GM18508 (cell line): ENCODE results near the gene SLC4A9.
A peak's percentile ranks its signal among the peaks of the same experiment; 100 is the strongest.
"Not testable (repeated sequence)": the region's sequence is repeated elsewhere in the genome, so short reads cannot be mapped to it uniquely, and the experiment has no call there.

Source experiments
- ATAC-seq: cut with Tn5 transposase; IDR thresholded peaks from one replicate; pipeline ENCODE4 v1.9.1; 2021; ENCODE audit warnings: moderate number of reproducible peaks; ENCODE audit not compliant: insufficient read depth, unreplicated experiment

Gene SLC4A9

GRCh38 chr5:140338336-140338735, 21.7 kb upstream of the SLC4A9 start:
- ATAC-seq: no peak

DNA sequence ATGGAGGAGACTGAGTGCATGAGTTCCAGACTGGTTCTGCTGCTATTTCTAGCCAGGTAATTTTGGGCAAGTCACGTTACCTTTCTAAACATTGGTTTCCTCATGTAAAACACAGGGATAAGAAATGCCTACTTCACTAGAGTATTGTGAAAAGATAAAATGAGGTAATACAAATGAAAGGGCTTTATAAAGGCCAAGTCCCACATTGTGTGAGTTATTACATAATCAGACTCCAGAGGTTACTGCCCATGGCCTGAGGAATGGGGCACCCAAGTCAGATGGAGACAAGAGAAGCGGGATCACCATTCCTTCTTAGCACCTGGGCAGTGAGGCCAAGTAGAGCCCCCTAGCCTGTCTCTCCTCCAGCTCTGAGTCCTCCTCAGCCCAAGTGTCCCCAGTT, 21.1 kb upstream of the SLC4A9 start:
- no peak for ATAC-seq

GRCh38 chr5:140339636-140340035, 20.4 kb upstream of the SLC4A9 start:
- no peak for ATAC-seq

DNA sequence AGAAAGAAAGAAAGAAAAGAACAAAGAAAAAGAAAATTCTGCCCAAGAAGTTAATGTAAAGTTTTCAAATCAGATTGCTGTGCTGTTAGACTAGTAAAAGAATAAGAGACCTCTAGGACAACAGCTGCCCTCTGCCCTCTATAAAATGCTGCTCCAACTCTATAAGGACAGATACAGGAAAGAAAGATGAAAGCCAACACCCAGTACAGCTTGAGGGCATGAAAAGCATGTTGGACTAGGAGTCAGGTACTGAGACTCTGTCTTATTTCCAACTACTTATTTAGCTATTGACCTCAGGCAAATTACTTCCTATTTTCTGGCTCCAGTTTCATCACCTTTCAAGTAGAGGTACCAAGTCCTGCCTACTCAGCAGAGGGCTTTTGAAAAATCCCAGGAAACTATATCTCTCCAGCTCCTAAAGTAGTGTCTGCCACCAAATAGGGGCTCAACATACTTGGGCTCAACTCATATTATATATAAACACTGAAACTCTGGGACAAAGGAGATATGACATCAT, 19.3 kb upstream of the SLC4A9 start:
- ATAC-seq: no peak

DNA sequence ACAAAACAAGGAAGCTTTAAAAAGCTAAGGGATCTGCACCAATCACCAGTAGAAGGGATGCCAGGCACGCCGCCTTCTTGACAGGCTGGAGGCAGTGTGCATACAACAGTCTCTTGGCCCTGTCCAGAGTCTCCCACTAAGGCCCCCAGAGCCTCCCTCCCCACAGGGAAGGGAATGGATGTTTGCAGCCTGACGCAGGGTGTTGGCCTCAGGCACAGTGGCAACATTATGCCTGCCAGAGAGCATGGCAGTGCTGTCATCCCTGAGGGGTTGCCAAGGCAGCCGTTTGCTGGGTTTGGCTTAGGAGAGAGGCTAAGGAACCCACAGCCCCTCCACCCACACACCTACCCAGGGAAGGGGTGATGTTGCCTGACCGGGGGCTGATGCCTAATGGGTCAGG, 18.4 kb upstream of the SLC4A9 start:
- ATAC-seq: no peak

DNA sequence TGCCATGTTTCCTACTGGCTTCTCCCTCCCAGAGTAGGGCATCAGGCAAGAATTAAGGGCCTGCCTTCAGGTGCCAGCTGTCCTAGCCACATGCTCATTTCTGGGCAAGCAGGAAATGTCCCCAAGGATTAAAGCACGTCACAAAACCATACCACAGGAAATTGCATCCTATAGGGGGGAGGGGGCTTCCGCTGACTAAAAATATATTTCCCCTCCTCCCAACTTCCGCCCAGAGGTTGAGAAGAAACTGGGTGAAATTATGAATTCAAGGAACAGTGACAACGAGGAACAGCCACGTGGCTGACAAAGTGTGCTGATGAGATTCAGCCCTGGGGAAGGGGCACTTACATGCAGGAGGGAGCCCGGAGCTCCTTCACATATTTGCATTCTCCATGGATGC, 17.7 kb upstream of the SLC4A9 start:
- ATAC-seq: no peak

DNA sequence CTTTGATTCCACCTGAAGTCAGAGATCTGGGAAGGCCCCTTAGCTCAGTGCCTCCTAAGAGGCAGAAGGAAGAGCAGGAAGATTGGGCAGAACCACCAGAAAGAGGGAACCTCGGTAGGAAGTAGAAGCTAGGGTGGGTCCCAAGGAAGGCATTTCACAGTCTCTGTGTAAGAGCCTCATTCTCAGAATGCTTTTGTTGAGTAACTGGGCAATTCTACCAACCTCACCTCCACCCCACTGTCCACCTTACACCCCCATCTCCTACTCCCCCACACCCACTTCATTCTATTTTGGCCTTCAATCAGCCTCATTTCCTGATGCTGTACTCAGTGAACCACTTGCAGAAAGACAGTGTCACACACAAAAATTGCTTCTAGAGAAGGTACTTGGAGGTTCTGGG, 17.1 kb upstream of the SLC4A9 start:
- ATAC-seq: no peak

- not testable (repeated sequence) for ATAC-seq
These were observed 16.1 kb upstream of the SLC4A9 start for GRCh38 chr5:140343849-140344248.

DNA sequence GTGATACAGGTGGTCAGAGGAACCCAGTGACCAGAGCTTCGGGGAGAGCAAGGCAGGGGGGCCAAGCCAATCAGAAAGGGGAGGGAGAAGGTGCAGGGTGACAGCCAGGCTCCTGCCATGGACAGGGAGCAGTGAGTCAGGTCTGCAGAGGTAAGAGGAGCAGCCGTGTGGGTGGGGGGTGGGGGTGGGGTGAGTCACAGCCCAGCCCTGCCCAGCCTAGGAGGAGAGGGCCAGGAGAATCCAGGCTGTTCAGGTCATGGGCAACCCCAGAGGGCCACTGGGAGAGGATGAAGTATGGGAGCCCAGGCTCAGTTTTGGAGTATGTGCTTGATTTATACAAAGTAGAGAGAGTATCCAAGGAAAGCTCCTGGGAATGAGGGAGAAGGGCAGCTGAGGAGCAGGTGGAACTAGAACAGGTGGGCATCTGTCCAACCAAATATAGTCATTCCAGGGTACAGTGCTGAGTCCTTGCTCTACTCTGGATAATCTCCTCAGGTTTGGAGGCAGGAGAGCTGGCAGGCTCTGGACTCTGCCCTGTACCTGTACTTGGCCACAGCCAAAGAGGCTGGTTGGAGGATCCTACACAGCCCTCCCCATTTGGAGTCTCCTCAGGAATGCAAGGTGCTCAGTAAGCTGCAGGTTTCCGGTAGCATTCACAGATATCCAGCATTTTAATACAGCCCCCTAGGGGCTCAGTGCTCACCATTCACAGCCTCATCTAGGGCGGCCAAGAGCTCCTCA, 15.1 kb upstream of the SLC4A9 start:
- ATAC-seq: no peak

DNA sequence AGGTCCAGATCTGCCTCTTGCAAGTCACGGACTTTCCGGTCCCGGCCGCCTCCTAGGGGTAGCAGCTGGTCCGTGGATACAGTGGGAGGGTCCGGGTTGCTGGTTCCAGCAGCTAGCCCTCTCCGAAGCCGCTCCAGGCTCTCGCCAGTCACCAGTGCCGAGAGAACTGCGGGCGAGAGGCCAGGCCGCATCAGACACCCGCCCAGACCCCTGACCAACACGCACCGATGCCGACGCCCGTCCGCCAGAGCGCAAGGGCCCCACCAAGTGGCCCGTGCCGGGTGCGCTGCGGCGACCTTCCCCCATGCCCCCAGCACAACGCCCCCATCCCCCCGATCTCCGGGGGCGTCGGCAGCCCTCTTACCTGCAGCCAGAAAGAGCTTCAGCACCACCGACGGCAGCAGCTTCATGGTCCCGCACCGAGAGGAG, 14.1 kb upstream of the SLC4A9 start:
- ATAC-seq: no peak

DNA sequence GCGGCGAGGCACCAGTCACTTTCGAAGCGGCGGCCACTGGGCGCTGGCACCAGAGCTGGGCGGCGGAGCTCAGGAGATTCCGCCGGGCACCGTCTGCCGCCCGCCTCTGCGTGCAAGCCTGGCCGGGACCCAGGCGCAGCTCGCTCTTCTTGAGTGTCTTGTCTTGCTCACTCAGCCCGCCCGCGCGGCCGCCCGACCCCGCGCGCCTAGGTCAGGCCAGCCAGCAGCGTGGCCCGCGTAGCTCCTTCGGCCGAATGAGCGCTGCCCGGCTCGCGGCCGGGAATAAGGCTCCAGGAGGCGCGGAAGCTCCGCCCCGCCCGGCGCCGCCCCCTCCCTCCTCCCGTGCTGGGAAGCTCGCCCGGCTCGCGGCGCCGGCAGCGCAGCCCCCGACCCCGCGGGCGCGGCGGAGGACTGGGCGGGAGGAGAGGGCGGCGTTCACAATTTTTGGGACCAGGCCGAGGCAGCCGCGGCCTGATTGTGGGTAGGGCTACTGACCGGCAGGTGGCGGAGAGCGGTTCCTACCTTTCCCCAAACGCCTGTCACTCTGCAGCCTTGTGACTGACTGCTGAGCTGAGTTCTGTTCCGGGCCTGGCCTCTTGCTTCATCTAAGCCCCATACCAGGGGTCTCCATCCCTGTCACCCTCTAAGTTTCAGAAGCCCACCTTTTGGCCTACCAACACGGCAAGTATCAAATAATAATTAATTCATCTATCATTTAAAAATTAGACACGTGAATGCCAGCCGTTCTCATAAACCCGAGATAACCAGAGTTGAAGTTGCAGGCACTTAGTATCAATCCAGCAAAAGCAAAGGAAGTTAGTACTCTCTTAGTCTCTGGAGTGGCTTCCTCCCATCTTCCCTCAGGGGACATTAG, 13.4 kb upstream of the SLC4A9 start, which contains the start of gene HBEGF:
Gene HBEGF, minus strand, starts transcription at position 256 of the 874 bp plus-strand sequence. CDS start 275 bp downstream, outside the sequence.
- ATAC-seq: no peak

- no peak for ATAC-seq
These were observed 12.6 kb upstream of the SLC4A9 start for GRCh38 chr5:140347360-140347759.

DNA sequence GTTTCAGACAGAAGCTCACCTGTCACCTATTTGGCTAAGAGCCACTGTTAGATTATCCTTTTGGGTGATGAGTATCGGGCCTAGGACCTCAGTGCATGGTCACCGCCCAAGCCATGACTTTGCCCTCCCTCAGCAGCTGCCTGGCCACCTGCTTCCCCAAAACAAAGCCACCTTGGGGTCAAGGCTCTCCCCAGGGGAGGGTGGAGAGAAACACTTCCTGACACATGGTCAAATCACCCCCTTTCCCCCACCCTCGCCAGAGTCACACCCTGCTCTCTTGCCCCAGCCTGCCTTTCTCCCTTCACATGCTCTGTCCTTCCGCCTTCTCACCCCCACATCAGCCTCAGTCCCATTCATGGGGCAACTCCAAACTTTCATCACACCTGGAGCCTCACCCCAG, 11.9 kb upstream of the SLC4A9 start:
- ATAC-seq: no peak

GRCh38 chr5:140349244-140349643, 10.8 kb upstream of the SLC4A9 start:
- no peak for ATAC-seq

DNA sequence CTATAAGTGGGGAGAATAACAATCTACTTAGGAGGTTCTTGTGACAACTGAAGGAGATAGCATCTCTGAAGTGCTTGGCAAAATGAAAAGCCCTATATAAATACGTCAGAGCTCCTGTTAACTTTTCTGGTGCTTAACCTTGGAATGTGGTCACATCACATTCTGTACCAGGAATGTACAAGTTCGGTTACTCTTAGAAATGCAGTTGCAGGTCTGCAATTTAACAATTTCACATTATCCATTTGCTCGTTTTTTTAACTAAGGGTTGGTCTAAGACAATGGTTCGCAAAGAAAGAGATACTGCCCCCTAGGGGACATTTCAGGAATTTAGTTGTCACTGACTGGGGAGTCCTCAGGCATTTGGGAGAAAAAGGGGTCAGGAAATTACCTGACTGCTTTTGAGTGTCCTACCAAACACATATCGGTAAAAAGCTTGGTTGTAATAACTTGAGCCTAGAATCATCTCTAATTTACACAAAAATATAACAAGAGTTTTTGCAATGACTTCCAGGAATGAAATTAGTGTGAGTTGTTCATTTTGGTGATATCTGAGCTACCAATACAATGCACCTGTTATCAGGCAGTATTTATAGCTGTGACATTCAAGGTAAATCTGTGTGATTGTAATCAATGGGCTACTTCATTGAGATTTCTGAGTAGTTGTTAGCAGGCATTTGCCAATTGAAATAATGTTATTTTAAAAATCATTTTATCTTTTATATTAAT, 8.2 kb upstream of the SLC4A9 start:
- ATAC-seq: peak; percentile 52

DNA sequence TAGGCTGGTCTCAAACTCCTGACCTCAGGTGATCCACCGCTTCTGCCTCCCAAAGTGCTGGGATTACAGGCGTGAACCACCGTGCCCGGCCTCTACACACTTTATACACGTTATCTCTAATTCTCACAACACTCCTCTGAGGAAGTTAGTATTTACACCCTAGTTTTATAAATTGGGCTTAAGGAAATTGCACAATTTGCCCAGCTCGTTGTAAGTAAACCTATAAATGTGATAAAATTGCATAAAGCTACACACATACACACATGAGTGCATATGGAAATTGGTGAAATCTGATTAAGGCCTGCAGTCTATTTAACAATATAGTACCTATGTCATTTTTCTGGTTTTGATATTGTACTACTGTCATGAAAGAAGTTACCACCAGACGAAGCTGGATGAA, 4.4 kb upstream of the SLC4A9 start:
- ATAC-seq: no peak

DNA sequence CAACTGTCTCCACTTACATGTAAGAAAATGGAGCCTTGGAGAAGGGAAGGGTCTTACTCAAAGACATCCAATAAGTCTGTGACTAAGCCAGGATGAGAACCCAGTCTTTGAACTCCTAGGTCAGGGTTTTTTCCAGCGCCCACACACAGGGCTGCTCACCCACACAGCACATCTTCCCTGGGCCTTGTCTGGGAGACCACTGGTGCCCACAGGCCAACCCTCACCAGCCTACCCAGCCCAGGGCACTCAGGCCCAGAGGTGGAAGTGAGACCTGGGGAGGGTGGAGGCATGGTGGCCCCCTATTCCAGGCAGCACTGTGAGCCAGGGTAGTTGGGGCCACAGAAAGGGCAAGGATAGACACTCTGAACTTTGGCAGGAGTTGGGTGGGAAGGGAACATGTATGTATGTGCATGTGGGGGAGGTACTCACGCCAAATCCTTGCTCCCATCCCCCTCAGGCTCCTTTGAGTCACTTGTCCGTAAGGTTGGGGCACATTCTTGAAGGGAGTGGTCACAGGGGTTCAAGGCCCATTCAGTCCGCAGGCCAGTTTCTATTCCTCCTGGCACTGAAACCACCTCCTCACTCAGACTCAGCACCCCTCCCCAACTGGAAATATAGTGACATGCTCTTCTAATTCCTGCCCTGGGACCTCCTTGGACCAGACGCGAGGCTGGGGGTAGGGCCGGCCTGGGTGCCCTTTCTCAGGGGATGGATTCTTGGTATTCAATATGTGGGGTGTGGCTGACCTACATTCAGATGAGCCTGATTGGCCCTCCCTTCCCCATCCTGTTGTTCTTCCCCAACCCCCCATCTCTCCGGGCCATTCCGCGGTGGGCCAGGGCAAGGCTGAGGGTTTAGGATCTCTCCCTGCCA, 2.9 kb upstream of the SLC4A9 start:
- no peak for ATAC-seq

- ATAC-seq: peak; percentile 82
These were observed 2.3 kb upstream of the SLC4A9 start for GRCh38 chr5:140357726-140358093.

- ATAC-seq: no peak
These were observed 1.2 kb upstream of the SLC4A9 start for GRCh38 chr5:140358738-140359310.
